NCI-H146 treated with DMSO at 0.1 percent for 48 hours (cell line): ENCODE results near the gene TMEM108.

Experiments used
- DNase-seq: peaks from one replicate; lab custom pipeline; 2025; ENCODE audit not compliant: unreplicated experiment; lab: John Stamatoyannopoulos, UW

TMEM108 gene

DNA sequence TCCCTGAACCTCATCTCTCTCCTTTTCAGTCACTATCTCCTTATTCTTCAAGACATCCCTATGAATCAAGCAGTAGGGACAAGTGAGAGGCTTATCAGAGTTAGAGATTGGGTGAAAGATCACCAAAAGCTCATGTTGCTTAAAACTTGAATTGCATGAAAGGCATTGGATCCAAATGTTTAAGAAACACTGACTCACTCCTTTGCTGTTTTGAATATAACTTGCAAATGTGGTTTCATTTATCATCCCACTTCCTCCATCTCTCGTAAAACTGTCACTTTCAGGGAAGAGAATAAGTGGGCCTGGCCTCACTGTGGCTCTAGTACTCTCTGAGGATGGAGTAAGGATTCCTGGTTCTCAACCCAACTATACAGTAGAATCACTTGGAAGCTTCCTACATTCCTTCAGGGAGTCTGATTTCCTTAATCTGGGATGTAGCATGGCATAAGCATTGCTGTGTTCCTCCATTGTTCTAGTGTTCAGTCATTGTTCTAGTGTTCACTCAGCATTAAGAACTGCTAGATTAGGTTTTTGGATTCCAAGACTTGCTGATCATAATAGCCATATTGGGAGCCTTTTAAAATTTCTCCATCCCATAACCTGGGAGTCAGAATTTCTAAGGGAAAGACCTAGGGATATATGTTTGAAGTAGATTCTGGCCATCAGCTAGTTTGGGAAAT lies 171.8 kb downstream of the TMEM108 start:
- no peak for DNase-seq

DNA sequence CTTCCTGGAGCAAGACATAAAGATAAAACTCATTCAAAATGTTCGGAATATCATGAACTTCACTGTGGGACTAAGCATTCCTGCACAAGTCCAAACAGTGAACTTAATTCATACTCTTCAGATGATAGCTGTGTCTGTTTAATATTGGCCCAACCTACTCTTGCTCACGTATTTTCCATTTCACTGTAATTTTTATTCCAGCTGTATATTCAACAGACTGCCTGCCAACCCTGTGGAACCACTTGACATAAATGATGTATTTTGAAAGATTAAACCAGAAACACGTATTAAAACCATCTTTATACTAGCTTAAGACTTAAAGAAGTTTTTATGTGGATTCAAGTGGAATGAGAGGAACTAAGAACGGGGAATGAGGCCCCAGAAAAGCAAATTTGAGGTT lies 172.5 kb downstream of the TMEM108 start:
- no peak for DNase-seq

DNA sequence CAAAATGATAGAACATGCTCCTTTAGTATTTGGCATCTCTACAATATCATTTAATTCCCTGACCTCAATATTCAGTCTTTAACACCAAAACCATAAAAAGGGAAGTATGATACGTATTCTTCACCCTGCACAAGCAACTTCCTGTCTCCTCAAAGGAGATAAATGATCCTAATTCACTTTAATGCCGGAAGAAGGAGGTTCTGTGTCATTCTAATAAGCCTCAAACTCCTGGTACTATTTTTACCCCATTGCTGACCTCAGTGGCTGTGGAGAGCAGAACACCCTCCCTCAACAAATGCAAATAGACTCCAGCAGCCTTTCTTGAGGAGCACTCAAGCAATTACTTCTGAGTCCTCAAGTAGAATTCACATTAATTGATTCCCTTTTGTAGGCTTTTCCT lies 173.3 kb downstream of the TMEM108 start:
- DNase-seq, result no peak

DNA sequence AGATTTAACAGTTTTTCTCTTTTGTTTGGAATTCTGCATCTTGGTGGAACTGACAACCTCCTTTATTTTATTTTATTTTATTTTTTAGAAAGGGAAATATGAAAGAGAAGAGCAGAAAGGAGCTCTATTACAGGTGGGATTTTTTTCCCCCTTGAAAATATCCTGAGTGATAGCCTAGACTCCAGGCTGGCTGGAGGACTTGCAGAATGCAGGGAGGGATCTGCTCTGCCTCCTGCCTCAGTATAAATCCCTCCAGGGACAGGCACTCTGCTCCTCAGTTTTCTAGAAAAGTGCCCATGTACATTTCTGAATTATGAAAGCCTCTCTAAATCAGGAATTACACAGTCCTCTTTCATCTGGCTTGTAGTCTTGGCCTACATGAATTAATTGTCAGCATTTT lies 173.7 kb downstream of the TMEM108 start:
- DNase-seq, result no peak

DNA sequence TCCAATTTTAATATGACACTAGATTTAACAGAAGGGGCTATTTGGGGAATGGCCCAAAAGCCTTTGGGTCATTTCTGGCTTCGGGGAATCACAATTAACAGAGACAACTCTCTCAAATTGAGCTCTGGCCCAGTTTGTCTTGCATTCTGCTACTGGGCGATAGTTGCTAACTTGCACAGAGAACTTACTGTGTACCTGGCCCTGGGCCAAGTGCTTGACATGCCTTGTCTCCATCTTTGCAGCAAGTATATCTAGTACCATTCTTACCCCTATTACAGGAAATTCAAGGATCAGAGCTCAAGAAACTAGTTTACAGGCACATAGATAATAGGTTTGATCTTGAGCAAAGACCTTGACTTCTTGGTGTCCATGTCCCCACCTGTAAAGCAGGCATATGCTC lies 175.7 kb downstream of the TMEM108 start:
- DNase-seq, result no peak

DNA sequence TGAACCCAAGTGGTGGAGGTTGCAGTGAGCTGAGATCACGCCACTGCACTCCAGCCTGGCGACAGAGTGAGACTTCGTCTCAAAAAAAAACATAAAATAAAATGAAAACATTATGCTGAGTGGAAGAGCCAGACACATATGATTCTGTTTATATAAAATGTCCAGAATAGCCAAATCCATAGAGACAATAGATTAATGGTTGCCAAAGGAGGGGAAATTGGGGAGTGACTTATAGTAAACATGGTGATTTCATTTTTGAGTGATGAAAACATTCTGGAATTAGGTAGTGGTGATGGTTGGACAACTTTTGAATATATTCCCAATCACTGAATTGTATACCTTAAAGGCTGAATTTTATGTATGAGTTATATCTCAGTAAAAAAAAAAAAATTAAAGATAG lies 189.6 kb downstream of the TMEM108 start:
- DNase-seq, result no peak

DNA sequence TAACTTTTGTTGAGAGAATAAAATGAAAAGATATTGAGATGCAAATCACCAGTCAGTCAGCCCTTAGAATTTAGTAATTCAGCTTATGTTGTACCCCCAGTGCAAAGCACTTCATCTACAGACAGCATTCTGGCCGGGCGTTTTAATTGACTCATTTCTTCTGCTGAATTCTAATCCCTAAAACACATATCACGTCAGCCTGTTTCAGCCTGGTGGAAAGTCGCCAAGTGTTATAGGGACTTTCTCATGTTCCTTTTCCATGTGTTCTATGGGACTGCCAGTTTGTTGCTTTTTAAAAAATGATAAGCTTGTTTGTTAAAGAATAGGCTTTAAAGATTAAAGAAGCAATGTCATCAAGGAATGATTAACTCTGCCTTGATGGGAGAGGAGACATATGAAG lies 192.0 kb downstream of the TMEM108 start:
- DNase-seq, result no peak

DNA sequence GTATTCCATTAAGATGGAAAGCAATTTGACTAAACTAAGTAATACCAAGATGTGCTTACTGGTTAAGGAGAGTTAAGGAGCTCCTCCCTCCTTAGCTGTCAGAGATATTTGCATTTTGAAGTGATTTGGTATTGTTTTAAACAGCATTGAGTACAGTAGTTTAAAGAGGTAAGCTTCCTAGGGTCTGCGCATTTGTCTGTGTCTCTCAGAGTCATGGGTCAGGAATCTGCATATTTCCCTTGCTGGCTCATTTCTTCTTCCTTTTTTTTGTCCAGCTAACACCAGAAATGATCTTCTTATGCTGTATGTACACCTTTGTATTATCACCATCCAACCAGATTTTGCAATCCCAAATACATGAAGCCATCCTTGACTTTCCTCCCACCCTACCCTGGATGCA lies 198.7 kb downstream of the TMEM108 start:
- no peak for DNase-seq

DNA sequence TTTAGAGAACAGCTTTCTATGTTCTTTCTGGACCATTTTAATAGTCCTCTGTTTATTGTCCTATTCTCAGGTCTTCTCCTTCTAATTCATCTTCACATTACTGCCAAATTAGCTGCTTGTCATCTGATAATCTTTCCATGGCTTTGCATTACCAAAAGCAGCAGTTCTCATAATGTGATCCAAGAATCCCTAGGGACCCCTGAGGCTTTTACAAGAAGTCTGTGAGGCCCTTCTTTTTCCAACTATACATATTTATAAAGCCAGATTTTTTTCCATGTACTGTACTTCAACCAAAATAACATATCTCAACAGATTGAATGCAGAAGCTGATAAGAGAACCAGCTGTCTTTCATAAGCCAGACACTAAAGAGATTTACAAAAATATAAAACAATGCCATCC lies 199.2 kb downstream of the TMEM108 start:
- no peak for DNase-seq

DNA sequence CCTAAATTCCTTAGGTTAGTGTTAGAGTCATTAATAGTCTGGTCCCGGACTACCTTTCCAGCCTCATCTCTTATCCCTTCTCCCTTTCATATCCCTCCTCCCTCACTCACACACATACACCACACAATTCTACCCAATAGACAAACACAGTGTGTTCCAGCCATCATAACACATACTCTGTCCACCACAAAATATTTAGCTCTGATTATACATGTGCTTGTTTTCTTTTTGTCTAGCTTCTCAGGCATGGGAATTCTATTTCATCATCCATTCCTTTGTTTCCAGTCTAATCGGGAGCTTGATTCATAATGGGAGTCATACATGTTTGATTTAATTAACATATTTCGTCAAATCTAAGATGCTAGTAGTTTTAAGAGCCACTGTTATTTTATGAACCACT lies 199.8 kb downstream of the TMEM108 start:
- no peak for DNase-seq

DNA sequence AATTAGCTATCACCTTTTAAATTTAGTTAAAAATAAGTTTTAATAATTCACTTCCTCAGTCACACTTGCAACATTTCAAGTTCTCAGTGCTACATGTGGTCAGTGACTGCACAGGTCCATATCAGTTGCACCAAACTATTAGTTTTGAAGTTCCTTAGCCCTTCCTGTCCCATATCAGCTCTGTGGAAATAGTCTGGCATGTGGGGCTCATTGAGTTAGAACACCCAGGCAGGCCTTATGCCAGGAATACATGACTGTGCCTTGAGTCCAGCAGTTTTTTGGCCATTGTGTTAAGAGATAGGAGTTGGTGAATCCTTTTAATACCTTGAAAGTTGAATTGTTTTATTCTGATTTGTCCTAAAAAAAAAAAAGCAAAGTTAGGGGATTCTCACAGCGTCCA lies 207.9 kb downstream of the TMEM108 start:
- no peak for DNase-seq

DNA sequence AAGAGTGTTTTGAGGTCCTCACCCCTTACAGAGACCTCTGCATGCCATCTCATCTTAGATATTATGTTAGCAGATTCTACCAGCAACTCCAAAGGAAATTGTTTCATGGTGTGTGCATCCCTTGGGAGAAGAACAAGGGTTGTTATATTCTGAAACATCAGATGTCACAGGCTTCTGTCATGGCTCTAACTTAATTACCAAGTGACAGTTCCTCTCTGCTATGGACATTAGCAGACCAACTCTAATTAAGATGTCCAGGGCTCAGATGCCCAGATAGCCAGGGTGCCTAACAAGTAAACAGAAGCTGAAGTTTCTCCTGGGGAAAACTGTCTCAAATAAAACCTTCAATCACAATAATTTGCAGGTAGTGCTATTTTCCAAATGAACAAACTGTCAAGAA lies 208.6 kb downstream of the TMEM108 start:
- no peak for DNase-seq

DNA sequence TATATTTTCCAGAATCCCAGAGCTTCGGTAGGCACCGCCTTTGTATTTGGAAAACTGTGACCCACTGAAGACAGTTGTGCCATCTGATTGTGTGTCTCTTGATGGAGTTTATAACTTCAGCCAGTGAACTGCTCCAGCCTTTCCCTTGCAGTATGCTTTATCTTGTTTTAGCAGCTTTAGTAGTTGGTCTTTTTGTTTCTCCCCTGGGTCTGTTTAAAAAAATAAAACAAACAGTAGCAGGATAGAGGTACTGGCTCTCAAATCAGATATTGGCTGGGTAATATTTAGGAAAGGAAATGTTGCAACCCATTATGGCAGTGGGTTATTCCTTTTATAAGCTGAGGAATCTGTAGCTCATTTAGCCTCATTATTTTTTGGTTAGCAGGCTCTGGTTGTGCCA lies 210.2 kb downstream of the TMEM108 start:
- no peak for DNase-seq

DNA sequence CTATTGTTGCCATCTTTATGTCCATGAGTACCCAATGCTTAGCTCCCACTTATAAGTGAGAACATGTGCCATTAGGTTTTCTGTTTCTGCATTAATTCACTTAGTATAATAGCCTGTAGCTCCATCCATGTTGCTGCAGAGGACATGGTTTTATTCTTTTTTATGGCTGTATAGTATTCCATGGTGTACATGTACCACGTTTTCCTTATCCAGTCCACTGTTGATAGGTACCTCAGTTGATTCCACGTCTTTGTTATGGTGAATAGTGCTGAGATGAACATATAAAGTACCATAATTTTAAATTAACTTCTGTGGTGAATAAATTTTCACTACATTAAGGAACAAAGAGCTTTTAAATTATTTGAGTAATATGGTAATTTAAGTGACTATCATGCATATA lies 211.3 kb downstream of the TMEM108 start:
- DNase-seq, result no peak

DNA sequence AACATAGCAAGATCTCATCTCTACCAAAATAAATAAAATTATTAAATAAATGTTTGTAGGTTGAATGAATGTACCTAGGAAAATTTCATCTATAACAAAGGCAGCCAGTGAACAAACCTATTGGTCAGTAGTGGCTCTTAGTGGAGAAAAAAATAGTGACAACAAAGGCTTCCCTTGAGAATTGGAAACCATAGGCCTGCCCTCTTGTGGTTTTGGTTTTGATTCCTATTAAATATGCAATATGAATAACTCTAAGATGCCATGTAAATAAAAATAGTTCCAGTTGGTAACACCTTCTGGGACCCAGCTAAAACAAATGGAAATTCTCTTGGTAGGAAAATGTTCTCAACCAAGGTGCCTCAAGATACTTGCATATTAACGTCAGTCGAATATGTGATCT lies 216.0 kb downstream of the TMEM108 start:
- DNase-seq, result no peak

DNA sequence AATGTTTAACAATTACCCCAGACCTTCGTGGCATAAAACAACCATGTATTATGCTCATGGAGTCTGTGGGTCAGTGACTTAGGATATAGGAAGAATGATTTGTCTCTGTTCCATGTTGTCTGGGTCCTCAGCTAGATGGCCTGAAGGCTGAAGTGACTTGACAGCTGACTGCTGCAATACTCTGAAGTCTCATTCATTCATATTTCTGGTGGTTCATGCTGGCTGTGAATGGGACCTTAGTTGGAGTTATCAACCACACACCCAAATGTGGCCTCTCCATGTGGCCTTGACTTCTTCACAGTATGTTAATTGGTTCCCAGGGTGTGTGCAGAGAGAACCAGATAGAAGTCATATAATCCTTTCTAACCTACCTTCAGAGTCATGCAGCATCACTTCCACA lies 216.5 kb downstream of the TMEM108 start:
- no peak for DNase-seq

DNA sequence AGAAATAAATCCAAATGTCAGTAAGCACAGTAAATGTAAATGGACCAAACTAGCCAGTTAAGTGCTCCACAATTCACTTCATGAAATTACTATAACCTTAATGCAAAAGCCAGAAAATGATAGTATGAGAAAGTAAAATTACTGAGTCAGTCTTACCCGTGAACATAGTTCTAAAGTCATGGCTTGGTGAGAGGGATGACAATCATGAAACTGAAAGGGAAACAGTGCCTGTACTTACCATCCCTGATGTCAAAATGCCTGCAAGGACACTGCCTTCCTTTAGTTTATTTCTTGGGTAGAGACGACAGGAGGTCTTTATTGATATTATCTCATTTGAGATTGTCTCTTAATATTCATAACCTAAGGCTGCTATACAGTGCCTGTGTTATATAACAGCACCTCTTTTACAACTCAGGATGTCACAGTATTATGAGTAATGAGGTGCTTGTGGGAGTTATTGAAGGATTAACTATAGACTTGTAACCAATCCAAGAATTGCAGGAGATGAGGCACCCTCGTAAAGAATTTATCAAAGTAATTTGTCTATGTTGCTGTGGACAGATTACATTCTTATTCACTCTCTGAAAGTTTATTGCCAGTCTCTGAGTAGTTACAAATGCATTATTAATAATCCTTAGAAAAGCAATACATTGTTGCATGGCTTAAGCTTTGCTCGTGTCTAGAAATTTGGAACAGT lies 218.7 kb downstream of the TMEM108 start:
- no peak for DNase-seq

DNA sequence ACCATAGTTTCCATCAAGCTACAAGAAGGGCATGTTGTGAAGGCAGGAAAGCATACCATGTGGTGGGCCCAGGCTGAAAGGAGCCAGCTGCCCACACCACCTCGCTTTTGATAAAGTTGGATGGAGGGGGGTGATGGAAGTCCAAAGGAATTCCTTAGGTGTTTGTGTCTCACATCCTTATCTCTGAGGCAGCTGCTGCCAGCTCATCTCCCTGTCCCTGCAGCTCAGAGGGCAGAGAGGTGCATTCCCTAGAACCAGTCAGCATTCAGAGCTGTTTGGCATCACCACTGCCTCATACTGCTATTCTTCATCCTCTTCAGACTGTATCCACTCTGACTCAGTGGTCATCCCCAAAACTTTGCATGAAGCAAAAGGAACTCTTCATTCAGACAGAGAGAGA lies 220.2 kb downstream of the TMEM108 start:
- DNase-seq, result no peak

DNA sequence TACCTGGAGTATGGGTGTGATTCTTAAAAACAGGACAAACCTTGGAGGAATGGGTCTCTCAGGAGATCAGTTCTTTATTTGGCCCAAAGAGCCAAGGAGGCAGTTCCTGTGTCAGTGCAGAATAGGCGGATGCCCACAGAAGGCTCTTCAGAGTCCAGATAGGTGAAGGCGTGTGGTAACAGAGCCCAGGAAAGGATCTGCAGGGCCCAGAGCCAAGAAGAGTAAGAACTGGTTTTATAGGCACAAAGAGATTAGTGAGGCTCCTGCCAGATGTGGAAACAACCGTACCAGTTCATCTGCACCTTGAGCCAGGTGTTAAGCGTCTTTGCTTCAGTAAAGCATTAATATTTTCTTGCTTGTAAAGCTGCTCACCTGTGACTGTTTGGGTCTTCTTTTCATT lies 221.6 kb downstream of the TMEM108 start:
- DNase-seq, result no peak

DNA sequence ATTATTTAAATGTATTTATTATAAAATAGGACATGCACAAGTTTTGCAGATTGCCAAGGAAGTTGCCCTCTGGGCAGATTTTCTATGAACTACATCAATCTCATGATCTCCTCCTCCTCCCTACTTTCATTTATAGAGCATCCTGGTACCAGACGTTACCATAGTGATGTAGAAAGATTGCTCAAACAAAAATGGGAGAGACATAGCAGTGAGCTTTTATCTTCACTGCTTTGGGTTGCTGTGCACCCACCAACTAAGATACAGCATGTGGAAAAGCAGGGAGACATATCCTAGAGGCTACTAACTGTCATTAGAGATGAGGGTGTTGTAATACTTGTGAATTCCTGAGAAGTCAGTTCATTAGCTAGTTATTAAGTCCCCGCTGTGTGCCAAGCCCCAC lies 224.1 kb downstream of the TMEM108 start:
- no peak for DNase-seq

DNA sequence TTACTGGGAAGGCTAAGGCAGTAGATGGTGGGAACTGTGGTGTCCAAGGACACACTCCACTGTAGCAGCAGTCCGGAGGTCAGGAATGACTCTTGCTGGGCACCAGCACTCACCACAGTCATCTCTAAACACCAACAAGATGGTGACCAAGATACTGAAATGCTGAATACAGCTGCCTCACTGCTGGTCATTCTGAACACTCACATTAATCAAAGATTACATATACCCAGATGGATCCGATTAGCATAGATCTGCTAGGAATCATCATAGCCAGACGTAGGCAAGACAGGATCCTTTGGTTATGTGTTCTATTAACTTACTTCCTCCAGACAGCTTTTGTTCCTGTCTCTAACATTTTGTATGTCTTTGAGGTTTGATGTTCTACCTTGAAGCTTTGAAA lies 226.7 kb downstream of the TMEM108 start:
- DNase-seq, result no peak

DNA sequence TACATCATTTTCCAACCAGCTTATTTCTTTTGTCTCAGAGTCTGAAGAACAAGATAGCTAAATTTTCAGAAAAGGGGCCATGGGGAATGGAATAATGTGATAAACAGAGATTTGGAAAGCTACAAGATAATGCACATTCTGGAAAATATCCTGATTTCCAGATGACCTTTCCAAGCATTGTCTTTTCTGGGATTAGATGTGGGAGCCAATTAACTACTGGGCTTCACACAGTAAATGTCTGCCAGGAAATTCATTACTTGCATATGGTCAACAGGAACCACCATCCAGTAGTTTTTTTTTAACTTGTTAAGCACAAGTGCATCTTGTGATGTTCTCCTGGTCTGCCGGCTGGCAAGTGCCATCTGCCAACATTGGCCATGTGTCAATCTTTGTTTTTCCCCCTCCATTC lies 230.5 kb downstream of the TMEM108 start:
- DNase-seq, result no peak

DNA sequence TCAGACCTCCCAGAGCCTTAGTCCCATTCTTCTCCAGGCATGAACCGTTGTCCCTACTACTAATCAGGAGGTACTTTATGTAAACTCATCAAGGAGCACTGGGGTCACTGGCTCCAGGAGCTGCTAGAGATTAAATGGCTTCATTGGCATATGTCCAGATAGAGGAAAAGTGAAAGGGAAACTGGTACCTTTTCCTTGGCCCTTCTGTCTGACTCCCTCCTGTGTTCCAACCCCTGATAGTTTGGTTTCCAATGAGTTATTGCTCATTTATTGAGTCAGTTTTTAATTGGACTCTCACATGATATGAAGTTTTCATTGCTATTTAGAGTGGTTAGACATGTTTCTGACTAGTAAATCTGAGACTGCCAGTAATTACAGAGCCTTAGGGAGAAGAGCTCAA lies 231.2 kb downstream of the TMEM108 start:
- peak; percentile 37 for DNase-seq
